Uterus (tissue), 2 donors: ENCODE measurements around the gene CBFA2T2.
"Not testable (repeated sequence)": the region's sequence is repeated elsewhere in the genome, so short reads cannot be mapped to it uniquely, and the experiment has no call there.

Source experiments
- CTCF ChIP-seq, 4 experiments: fragments of 200-600 bp in 2 of 4; fragments of 450-650 bp in 2 of 4; sonication (generic) in 2 of 4; IDR thresholded peaks; one replicate each; pipeline ENCODE4 v1.5.1; 2016 to 2019; ENCODE audit warnings: antibody characterized with exemption in 4 of 4, mild to moderate bottlenecking in 2 of 4, moderate library complexity in 1 of 4
- POLR2A ChIP-seq, 2 donors: fragments of 450-650 bp; IDR thresholded peaks; one replicate each; pipeline ENCODE4 v1.6.1; 2016; ENCODE audit warnings: antibody characterized with exemption in 2 of 2, mild to moderate bottlenecking in 1 of 2, moderate library complexity in 1 of 2

- TF ChIP-seq CTCF, POLR2A (IDR thresholded peaks at IDR 0.05): not testable (repeated sequence)
Observed at GRCh38 chr20:33535717-33536116, 45.8 kb downstream of the CBFA2T2 start.
